NCI-H1436 treated with DMSO at 0.1 percent for 48 hours (cell line): Measurements from ENCODE around the gene MAST1.
A peak's percentile ranks its signal among the peaks of the same experiment; 100 is the strongest.
"Not testable (repeated sequence)": the region's sequence is repeated elsewhere in the genome, so short reads cannot be mapped to it uniquely, and the experiment has no call there.

Experiments
- DNase-seq: peaks from one replicate; lab custom pipeline; 2025; lab: John Stamatoyannopoulos, UW

The MAST1 gene

GRCh38 chr19:12896460-12896859 lies 58.1 kb downstream of the MAST1 start:
- DNase-seq, result no peak

- DNase-seq, result no peak
These were observed 61.7 kb downstream of the MAST1 start for GRCh38 chr19:12899891-12900518.

GRCh38 chr19:12907166-12907565 lies 68.9 kb downstream of the MAST1 start:
- no peak for DNase-seq

- peak; percentile 95 for DNase-seq
These were observed 74.3 kb downstream of the MAST1 start for GRCh38 chr19:12912571-12912970.

DNA sequence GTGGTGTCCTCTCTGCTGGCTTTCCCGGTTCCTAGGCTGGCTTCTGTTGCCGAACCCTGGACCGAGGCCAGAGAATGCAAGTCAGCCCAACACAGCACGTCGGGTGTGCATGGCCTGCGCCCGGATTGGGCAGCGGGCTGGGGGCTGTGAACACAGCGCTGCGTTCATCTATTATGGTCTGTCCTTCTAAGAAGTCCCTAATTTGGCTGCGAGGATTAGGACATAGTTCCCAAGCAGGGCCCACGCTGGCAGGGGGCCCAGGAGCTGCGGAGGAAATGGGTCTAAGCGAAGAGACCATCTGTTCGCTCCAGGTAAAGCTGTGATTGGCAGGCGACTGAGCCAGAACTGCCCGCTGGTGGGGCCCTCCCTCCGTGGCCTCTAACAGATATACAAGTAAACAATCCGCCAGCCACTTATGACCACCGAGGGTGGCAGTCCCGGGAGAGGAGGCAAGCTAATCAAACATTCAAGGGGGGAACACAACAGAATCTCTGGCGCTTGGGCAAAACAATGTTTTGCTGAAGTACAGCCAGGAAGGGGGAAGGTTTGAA lies 74.8 kb downstream of the MAST1 start:
- peak; percentile 90 for DNase-seq

GRCh38 chr19:12913851-12914690 lies 75.8 kb downstream of the MAST1 start:
- peak; percentile 18 for DNase-seq

- DNase-seq, result not testable (repeated sequence)
These were observed 77.5 kb downstream of the MAST1 start for GRCh38 chr19:12915860-12916259.

GRCh38 chr19:12918253-12918652 lies 79.9 kb downstream of the MAST1 start:
- no peak for DNase-seq

DNA sequence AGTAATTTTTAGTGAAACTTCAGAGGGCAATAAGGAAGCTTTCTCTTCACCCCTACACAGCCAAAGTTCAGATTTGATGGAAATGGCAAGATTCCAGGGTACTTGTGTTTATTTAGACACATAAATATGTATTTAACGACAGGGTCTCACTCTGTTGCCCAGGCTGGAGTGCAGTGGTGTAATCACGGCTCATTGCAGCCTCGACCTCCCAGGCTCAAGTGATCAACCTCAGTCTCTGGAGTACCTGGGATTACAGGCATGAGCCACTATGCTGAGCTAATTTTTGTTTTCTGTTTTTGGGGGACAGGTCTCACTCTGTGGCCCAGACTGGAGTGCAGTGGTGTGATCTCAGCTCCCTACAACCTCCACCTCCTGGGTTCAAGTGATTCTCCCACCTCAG lies 82.7 kb downstream of the MAST1 start:
- no peak for DNase-seq

GRCh38 chr19:12922959-12923358 lies 84.6 kb downstream of the MAST1 start:
- DNase-seq, result no peak
